Measurements from ENCODE around the gene C1orf105.

The C1orf105 gene

DNA sequence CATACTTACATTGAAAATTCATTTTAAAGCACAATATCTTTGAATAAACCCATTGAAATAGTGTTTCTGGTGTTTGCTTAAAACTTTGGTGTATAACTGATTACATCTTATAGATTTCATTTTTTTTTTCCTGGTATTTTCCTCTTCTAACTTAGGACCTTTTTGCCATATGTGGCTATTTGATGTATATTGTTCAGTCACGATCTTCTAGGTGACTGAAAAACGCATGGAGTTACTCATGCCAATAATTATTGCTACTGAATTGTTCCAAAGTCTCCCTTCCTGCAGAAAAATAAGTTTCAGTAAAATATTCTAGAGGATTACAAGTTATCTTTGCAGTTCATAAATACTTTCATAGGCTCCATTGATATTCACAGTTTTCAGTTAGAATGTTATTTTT is 22.9 kb upstream of the C1orf105 start:
- no peak for DNase-seq

DNA sequence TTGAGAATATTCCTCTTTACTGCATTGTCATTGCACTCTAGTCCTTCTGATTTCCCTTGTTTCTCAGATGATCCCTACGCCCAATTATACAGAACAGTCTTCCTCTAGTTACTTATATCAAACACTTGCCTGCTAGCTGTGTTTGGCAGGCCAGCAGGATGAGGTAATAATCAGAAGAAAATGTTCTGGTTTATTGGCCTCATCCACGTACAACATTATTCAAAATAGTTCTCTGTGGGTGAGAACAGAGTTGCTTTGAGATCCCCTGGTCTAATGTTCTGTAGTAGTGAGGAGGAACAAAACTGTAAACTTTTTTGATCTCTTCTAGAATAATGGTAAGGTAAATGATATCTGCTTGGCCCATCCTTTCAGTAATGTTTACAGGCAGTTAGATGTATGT is 22.3 kb upstream of the C1orf105 start:
- no peak for DNase-seq

DNA sequence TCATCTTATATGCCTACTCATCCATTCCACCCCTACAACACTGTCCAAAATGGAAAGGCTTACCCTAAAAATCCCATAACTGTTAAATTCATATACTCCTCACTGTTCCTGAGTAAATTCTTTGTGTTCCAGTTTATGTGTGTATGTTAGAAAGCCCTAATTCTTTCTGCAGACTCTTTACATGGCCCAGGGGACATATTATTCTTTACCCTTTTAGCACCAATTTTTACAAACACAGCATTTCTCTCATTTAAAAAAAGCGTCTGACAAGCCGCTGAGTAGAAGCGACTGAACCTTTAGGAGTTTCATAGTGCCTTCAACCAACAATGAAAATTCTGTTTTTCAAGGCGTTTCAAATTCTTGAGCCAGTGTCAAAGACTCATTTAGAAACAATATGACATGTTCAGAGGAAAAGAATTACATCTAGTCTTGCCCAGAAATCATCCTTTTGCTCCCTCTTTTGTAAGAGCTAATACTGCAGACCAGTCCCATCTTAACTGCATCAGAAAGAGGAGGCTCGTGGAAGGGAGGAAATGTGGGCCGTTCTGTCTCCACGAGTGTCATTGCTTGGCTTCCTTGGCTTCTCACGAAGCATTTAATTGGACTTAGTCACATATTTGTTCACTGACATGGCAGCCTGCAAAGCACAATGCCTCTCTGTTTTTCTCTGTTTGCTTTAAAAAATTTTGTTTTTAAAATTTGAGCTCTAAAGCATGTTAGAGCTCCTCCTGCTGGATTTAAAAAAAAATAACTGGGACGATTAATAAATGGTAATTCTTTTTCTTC is 21.3 kb upstream of the C1orf105 start:
- DNase-seq, result peak; percentile 54

DNA sequence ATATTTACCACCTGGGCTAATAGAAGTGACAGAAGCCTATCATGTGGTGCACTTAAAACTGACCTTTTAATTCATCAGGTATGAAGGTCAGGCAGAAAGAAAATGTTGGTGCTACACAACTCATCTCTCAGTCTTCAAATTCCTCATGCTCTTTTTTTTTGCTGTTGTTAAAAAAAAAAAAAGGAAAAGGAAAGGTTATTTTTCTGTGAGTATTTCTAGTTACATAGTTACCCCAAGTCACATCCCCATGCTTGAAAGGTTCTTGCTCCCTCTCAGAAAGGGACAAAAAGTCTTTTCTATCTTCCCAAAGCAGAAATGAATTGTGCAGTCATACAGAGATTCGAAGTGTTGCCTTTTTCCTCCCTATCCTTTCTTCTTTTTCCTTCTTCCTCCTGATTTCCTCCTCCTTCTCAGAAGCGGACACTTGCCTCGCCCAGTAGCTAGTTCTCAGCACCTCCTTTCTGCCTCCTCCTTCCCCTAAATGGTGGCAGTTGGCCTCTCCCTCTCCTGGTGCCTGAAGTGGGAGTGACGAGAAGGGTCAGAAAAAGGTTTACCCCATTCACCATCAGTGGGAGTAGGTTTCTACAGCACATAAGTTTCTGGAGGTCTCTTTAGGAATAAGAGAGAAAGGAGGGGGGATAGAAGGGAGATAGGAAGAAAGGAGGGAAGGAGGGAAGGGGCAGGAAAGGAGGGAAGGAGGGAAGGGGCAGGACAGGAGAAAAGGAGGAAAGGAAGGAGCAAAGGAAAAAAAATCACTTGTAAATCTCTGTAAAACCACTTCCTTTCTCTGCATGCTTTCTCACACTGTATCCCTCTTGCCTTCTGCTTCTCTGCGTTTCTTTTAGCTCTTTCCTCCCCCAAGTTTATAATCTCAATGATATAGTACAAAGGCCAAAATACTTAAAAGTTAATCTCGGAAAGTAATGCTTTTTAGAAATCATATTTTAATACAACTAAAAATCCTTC is 20.4 kb upstream of the C1orf105 start:
- DNase-seq, result no peak

DNA sequence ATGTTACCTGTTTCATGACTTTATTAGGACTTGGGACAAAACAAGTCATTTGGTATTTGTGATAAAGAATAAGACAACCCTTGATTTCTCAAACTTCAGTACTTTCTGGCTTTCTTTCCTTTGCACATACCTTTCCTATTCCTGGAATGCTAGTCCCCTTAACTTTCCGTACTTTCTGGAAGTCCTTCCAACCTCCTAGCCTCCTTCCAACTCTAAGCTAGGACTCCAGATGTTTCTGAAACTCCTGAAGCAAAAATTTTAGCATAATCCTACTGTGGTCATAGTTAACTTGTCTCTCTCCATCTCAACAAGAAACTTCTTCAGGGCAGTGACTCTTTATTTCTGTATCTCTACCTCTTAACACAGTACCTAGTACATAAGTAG is 19.8 kb upstream of the C1orf105 start:
- DNase-seq, result no peak

DNA sequence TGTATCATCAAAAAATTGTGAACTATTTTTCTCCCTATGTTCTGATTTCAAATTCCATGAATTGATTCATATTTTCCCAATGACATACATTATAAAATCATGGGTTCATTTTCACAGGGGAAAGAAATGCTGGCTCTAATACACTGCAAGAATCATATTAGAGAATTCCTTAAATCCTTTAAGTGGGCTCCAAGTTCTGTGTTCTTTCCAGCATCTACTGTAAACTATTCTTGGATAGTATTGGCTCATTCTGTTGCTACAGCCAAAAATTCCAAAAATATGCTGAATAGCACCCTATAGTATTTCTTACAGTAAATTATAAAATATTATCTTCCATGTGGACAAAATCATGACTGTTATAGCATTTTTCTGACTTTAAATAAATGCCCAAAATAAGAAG is 19.0 kb upstream of the C1orf105 start:
- DNase-seq, result no peak

DNA sequence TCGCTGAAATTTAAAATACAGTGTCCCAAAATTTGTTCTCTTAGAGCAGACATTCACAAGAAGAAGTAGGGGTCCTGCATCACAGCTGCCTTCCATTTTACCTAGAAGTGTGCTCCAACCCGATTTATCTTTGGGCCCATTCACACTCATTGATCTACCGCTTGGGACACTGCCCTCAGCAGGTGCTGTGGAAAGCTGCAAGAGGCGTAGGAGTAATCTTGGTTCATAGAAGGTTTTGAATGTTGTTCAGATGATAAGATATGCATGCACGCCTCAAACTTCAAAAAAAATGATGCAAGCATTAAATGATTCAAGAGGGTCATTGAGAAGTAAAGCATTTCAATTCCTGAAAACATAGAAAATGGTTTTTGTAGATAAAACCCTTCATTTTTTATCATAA is 18.6 kb upstream of the C1orf105 start:
- no peak for DNase-seq

DNA sequence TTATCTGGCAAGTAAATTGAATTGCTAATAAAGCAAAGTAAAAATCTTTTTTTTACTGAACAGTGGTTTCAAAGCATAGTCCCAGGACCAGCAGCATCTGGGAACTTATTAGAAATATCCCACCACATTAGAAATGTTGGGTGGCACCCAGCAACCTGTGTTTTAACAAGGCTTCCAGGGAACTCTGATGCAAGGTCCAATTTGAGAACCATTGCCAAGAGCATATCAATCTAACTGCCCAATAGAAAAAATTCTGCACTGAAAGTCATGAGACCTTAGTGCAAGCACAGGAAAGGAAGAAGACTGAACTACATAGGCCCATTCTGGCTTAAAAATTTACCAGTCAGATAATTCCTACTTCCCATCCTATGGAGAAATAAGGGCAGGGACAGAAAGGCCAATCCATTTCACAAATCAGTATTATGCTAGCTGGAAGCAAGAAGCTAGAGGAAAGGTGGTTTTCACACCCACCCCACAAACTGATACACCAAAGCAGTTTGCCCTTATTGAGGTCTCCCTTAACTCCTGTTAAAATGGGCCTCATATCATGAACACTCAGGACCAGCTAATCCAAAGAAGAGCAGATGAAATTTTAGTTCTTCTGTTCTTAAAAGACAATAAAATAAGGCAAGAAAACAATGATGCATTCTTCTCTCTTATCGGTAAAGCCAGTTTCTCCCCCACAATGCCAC is 17.5 kb upstream of the C1orf105 start:
- DNase-seq, result no peak

DNA sequence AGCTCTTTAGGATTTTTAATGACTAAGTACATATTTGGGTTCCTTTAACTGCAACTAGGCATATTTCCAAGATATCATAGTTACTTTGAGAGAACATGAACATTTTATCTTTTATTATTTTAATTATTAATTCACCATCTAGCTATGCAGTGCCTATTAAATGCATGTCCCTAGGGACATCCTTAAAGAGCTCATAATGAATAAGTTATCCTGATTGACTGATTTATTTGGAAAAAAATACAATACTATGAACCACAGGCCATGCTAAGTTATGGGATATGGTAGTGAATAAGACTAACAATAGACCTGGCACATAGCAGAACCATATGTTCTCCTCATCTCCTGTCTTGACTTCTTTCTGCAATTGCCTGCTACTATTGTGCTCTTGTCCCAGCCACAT is 16.4 kb upstream of the C1orf105 start:
- no peak for DNase-seq

DNA sequence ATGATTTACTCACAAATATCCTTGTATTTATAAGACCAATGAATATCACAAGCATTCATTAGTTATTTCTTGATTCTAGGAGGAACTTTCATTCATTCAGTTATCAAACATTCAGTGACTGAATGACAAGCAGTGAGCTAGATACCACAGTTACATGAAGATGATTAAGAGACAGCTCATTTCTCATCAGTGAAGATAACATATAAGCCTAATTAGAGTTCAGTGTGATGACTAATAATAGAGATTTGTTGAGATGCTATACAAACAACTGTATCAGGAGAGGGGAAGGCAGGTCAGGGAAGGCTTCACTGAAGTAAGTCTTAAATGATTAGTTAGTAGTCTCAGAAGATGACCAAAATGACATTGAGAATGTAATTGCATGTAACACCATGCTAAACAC is 14.6 kb upstream of the C1orf105 start:
- no peak for DNase-seq

DNA sequence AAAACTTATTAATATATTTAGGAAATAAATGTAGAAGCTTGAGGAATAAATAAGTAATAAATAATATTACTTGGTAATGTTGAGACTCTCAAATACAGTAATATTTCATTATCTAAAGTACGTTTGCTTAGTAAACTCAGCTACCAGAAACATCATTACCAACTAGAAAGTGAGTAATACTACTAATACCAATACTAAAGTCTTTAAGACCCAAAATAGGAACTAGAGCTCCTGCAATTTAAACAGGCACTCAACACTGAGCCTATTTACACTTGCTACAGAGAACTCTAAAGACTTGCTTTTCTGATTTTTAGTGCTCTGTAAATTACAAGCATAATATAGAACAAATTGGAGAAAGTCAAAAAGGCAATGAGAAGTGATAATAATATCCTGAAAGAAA is 13.5 kb upstream of the C1orf105 start:
- DNase-seq, result no peak

DNA sequence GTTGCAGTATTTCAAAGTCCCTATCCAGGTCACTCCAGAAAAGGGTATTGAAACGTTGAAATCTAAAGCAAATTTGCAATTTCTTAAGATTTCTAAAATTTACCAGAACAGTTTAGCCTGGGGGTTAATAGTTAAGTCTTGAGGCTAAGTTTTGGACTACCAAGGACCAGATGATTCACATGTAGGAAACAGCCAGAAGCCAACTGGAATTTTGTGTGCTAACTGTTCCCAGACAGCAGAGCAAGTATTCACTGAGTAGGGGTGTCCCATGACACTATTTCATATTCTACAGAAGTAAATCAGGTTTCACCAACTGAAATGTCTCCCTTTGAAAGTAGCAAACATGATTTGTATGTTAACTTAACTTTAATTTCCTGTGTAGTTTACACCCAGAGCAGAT is 11.5 kb upstream of the C1orf105 start:
- DNase-seq, result no peak

DNA sequence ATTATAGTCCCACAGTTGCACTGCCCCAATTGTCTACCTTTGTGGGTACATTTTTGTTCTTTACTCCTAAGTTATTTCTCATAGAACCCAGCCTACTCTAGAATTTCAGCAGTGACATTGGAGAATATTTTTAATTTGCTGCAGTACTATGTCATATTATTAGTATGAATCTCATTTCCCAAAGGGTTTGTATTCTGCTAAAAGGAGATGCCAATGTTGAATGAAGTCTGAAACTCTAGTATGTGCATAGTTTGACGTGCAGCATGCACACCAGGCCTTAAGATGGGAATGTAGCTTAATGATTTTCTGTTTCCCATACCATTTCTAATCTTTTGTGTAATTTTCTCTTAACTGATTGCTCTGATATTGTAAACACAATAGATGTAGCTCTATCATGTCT is 10.5 kb upstream of the C1orf105 start:
- DNase-seq, result no peak

DNA sequence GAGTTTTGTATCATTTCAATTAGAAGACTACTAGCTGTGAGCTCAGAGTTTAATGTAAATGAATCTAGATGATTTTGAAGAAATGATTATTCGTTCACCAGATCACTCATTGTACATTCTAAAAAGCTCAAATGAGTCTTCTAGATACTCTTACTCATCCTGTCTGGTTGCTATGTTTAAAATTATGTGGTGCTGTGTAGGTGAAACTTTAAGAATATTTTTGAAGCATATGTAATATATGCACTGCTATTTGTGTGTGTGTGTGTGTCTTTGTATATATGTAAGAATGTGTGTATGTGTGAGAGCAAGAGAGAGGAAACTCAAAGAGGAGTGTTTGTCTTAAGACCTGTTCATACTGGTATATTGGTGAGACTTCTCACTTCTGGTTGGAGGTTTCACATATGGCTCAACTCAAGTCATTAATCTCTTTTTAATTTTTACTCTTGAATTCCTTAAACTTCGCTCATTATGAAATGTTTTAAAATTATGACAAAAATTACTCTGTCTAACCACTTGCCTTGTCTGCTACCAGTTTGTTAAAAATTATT is 8.6 kb upstream of the C1orf105 start:
- no peak for DNase-seq

DNA sequence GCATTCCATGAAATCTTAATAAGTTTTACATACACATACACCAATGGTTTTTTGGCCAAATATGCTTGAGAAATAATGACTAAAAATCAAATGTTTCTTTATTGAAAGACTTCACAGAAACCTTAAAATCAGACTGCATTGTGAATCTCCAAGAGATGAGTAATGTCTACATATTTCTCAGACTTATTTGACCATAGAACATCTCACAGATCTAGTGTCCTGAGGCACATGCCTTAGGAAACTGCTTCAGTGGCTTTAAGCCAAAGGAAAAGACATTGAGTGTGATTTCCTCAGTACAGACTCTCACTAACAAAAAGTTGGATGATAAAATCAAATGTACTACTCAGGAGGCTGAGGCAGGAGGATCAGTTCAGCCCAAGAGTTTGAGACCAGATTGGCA is 6.2 kb upstream of the C1orf105 start:
- no peak for DNase-seq

DNA sequence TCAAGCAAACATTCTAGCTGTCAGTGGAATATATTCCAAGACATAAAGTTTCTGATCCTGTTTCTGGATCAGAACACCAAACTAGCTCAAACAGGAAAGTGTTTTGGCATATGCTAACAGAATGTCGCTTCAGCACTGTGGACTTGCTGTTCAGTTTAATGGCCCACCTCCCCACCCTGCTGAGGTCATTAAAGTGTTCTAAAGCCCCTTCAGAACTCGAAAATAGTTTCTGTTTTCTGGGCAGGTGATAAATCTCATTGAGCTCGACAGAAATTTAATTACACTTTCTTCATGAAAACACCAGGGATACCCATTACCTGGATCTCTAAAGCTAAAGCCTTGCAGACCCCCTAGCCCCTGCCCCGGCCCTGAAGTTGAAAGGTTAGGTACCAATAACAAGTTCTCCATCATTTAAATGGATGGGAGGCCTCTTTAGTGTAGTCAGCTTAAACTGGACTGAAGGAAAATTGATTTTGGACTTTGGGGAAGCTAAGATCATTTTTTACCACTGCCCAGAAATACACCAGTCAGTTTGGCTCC is 3.9 kb upstream of the C1orf105 start:
- DNase-seq, result no peak

DNA sequence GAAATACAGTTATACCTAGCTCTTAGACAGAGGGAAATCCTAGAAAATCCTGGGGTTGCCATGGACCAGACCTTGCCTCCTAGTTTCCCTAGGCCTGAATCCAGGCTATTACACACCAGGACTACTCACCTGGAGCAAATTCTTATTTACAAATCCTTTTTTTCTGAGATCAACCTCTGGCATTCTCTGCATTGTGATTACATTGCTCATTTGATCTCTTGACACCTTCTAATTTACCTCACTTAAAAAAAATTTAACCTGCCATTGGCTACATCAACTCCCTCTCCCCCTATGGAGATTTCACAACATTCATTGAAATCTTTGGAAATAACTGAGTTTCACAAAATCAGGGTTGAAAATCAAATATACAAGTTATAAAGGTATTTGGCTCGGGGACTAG is 2.9 kb upstream of the C1orf105 start:
- DNase-seq, result no peak

DNA sequence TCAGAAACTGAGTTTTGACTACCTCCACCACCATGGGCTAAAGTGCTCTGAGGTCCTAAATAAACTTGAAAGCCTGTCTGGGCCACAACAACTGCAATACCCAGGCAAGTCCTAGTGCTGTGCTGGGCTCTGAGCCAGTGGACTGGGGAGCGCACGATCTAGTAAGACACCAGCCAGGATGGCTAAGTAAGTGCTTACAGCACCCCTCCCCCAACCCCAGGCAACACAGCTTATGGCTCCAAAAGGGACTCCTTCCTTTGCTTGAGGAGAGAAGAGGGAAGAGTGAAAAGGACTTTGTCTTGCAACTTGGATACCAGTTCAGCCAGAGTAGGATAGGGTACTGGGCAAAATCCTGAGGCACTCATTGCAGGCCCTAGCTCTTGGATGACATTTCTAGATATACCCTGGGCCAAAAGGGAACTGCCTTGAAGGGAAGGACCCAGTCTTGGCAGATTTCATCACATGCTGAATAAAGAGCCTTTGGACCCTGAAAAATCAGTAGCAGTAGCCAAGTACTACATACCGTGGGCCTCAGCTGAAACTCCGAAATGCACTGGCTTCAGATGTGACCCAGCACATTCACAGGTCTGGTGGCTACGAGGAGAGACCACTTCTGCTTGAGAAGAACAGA is 1.6 kb downstream of the C1orf105 start:
- DNase-seq, result no peak

DNA sequence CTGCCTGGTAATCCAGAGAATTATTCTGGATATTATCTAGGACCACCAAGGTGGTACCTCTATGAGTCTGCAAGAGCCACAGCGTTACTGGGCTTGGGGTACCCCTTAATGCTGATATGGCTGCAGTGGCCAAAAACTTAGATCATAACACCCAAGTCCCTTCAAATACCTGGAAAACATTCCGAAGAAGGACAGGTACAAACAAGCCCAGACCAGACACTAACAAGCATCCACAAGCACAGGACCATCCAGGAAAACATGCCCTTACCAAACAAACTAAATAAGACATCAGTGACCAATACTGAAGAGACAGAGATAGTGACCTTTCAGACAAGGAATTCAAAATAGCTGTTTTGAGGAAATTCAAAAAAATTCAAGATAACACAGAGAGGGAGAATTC is 2.9 kb downstream of the C1orf105 start:
- no peak for DNase-seq

DNA sequence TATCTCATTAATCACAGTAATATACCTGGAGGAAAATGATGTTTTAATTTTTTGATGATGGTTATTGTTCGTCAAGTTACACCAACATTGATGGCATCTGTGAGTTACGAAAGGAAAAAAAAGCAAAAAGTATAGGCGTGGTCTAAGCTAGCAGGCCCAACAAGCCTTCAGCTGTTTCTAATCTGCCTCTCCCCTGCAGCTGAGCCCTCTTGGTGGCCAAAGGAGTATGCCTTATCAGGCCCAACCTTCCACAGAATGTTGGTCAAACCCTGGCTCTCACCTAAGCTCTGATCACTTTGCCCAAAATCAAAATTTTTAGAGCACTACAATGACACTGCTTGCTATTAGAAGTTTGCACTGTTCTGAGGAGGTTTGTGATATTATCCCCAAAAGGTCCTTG is 4.9 kb downstream of the C1orf105 start:
- no peak for DNase-seq

DNA sequence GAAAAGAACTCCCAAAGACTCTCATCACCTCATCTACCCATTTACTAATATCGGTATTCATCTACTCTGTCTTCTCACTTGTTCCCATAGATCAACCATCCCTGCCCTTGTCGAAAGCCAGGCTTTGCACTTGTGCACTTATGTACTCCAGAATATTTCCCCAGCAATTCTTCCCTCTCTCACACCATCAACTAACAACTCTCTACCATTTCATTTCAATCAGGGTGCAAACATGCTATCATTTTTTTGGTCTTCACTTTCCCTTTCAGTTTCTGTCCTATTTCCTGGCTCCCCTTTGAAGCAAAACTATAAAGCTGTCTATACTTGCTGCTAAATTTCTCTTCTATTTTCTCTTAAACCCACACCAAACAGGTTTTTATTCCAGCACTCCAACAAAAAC is 6.7 kb downstream of the C1orf105 start:
- peak; percentile 32 for DNase-seq

DNA sequence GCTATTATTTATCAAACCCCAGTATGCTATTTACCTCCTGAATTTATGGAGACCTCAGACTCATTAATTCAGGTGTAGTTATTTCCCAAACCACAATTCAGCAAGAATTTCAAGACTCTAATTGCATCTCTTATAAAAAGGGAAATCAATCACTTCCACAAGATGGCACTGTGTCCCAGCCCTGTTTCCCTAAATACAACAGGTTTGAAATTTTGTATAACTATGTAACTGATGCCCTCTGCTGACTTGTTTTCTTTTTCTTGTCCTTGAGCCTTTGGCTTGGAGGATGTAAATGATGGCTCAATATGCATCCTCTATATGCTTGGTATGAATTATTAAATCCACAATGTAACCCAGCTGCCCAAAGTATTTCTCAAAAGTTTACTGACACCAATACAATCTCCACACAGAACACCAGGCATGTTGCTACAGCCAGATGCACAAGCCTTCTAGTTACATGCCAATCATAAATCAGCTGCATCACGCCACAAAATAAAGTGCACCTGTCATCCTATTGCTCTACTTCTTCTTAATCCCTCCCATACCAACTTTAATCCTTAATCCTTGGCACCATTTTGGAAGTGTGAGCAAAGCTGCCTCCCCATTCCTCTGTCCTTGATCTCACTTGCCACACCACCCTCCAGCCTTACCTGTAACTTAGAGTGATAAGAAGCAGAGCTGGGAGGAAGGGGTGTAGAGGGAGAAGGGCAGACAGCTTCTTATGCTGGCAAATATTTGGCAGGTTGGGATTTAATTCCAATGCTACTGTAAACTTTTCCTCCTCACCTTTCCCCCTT is 9.0 kb downstream of the C1orf105 start:
- peak; percentile 71 for DNase-seq
